HCT116 (cell line): ENCODE data around the gene PDCD2.

Experiments
- EZH2phosphoT487 ChIP-seq: fragments of 200-600 bp; IDR thresholded peaks from 2 replicates; pipeline ENCODE4 v1.6.1; 2018; ENCODE audit warnings: antibody characterized with exemption, borderline replicate concordance
- POLR2A ChIP-seq: IDR thresholded peaks from 2 replicates; pipeline ENCODE4 v1.7.0; 2011; ENCODE audit warnings: borderline replicate concordance; ENCODE audit not compliant: insufficient read depth, insufficient read length; ENCODE audit errors: extremely low read depth
- TF ChIP-seq, protein P1 (sequence below), 3 experiments: fragments of 200-600 bp in 1 of 3; sonication (generic) in 1 of 3; IDR thresholded peaks in 2 of 3; conservative IDR thresholded peaks in 1 of 3; 2 replicates each; pipeline ENCODE4 v1.5.1; 2012 to 2017; ENCODE audit warnings: low read depth in 2 of 3, low read length in 2 of 3, antibody characterized with exemption in 1 of 3, borderline replicate concordance in 1 of 3, control low read depth in 1 of 3, mild to moderate bottlenecking in 1 of 3, mixed read lengths in 1 of 3, mixed run types in 1 of 3, moderate library complexity in 1 of 3; ENCODE audit not compliant: insufficient read depth in 1 of 3
- TF ChIP-seq, protein P2 (sequence below): IDR thresholded peaks from 2 replicates; pipeline ENCODE4 v1.6.1; 2011; ENCODE audit warnings: mild to moderate bottlenecking, low read length, moderate library complexity; ENCODE audit not compliant: insufficient replicate concordance; ENCODE audit errors: extremely low read depth

DNA sequence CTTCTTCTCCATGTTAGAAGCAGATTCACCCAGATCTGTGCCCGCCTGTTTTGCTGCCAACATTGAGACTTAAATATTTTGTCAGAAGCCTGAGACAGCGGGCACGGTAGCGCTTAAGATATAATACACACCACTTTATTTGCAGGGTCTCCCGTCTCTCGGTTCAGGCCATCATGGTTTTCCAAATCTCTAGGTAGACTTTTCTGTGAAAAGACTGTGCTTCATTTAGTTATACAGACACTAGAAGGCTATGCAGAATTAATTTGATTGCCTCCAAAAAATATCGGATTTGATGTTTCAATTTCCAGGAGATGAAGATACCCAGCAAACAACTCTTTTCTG lies 29.7 kb downstream of the PDCD2 start:
- TF ChIP-seq, protein P1, sequence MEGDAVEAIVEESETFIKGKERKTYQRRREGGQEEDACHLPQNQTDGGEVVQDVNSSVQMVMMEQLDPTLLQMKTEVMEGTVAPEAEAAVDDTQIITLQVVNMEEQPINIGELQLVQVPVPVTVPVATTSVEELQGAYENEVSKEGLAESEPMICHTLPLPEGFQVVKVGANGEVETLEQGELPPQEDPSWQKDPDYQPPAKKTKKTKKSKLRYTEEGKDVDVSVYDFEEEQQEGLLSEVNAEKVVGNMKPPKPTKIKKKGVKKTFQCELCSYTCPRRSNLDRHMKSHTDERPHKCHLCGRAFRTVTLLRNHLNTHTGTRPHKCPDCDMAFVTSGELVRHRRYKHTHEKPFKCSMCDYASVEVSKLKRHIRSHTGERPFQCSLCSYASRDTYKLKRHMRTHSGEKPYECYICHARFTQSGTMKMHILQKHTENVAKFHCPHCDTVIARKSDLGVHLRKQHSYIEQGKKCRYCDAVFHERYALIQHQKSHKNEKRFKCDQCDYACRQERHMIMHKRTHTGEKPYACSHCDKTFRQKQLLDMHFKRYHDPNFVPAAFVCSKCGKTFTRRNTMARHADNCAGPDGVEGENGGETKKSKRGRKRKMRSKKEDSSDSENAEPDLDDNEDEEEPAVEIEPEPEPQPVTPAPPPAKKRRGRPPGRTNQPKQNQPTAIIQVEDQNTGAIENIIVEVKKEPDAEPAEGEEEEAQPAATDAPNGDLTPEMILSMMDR (IDR thresholded peaks at IDR 0.05 in 2 of 3, conservative IDR thresholded peaks at IDR 0.05 in 1 of 3; ENCODE audit: borderline replicate concordance in 1 of 3, insufficient read depth in 1 of 3, low read depth in 2 of 3, low read length in 2 of 3), result no peak
- TF ChIP-seq, protein P2, sequence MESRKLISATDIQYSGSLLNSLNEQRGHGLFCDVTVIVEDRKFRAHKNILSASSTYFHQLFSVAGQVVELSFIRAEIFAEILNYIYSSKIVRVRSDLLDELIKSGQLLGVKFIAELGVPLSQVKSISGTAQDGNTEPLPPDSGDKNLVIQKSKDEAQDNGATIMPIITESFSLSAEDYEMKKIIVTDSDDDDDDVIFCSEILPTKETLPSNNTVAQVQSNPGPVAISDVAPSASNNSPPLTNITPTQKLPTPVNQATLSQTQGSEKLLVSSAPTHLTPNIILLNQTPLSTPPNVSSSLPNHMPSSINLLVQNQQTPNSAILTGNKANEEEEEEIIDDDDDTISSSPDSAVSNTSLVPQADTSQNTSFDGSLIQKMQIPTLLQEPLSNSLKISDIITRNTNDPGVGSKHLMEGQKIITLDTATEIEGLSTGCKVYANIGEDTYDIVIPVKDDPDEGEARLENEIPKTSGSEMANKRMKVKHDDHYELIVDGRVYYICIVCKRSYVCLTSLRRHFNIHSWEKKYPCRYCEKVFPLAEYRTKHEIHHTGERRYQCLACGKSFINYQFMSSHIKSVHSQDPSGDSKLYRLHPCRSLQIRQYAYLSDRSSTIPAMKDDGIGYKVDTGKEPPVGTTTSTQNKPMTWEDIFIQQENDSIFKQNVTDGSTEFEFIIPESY, result no peak
- TF ChIP-seq POLR2A (no peak), EZH2phosphoT487 (no peak)
